Measurements from ENCODE around the gene AFF1.

DNA sequence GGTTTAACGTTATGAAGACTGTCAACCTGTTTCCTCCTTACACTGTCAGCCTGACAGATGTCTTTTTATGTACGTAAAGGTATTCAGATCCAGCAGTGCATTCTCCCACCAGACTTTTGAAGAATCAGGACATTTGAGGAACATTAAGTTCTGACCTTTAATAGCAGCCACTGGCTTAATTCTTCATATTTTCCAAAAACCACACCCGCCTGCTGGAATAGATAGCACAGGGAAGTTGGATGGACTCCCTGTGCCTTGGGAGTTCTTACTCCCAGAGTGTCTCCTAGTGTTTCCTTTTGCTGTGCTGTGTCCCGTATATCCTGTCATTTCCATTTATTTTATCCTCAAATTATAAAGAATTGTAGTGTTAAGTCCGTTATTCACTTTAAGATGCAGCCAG lies 94.5 kb downstream of the AFF1 start:
- no peak for TF ChIP-seq TAF1 (IDR thresholded peaks at IDR 0.05; ENCODE audit: low read depth, low read length)
- TF ChIP-seq POLR2A (IDR thresholded peaks at IDR 0.05; ENCODE audit: low read depth, low read length) = no peak
- TF ChIP-seq SPI1 (IDR thresholded peaks at IDR 0.05; ENCODE audit: low read depth, low read length) = no peak
- no peak for TF ChIP-seq POLR2AphosphoS5 (IDR thresholded peaks at IDR 0.05; ENCODE audit: low read depth, low read length)
- no peak for TF ChIP-seq POU2F2 (IDR thresholded peaks at IDR 0.05; ENCODE audit: low read depth, low read length)
- no peak for TF ChIP-seq PAX5 (IDR thresholded peaks at IDR 0.05; ENCODE audit: insufficient read depth, low read length, severe bottlenecking)
